Glomerular endothelial cell (primary cell): ENCODE results near the gene ZNF611. TPM values are rescaled to one million over a fixed set of nuclear protein-coding genes. Genes with fewer than 3 reads are reported as not detected.
"Not testable (repeated sequence)": the region's sequence is repeated elsewhere in the genome, so short reads cannot be mapped to it uniquely, and the experiment has no call there.

ENCODE experiments used
- DNase-seq: peaks from one replicate; pipeline ENCODE4 v3.0.0-alpha.2; 2011; ENCODE audit warnings: low read depth, low spot score; ENCODE audit errors: extremely low read depth
- total RNA-seq: library from RNA; depleted of rRNA; stranded (reverse); fragments of >200 nt; gene quantifications from 2 replicates; pipeline ENCODE4 v1.2.3, GENCODE V29; 2015

ZNF611 gene
- total RNA-seq, 1 donor from 2014 or later = 9.5 TPM

- DNase-seq = not testable (repeated sequence)
Observed at GRCh38 chr19:52720541-52720940, 14.3 kb downstream of the ZNF611 start.

- DNase-seq = no peak
Observed at GRCh38 chr19:52716522-52716921, 18.3 kb downstream of the ZNF611 start.

GRCh38 chr19:52715902-52716301, 18.9 kb downstream of the ZNF611 start:
- not testable (repeated sequence) for DNase-seq

GRCh38 chr19:52715330-52715729, 19.5 kb downstream of the ZNF611 start:
- DNase-seq = not testable (repeated sequence)

- DNase-seq = not testable (repeated sequence)
Observed at GRCh38 chr19:52713051-52713450, 21.8 kb downstream of the ZNF611 start.

- DNase-seq = not testable (repeated sequence)
Observed at GRCh38 chr19:52711661-52712060, 23.2 kb downstream of the ZNF611 start.

GRCh38 chr19:52710538-52710937, 24.3 kb downstream of the ZNF611 start:
- no peak for DNase-seq

- not testable (repeated sequence) for DNase-seq
Observed at GRCh38 chr19:52705615-52706014, 29.2 kb downstream of the ZNF611 start.

GRCh38 chr19:52703917-52704316, 30.9 kb downstream of the ZNF611 start:
- DNase-seq = no peak

- no peak for DNase-seq
Observed at GRCh38 chr19:52700673-52701072, 34.2 kb downstream of the ZNF611 start.

- DNase-seq = not testable (repeated sequence)
Observed at GRCh38 chr19:52699555-52699954, 35.3 kb downstream of the ZNF611 start.

- DNase-seq = no peak
Observed at GRCh38 chr19:52695996-52696395, 38.8 kb downstream of the ZNF611 start.

GRCh38 chr19:52694921-52695320, 39.9 kb downstream of the ZNF611 start:
- DNase-seq = no peak

- DNase-seq = not testable (repeated sequence)
Observed at GRCh38 chr19:52694281-52694680, 40.6 kb downstream of the ZNF611 start.

GRCh38 chr19:52692431-52693008, 42.3 kb downstream of the ZNF611 start:
- no peak for DNase-seq

GRCh38 chr19:52691737-52692136, 43.1 kb downstream of the ZNF611 start:
- DNase-seq = no peak

- no peak for DNase-seq
Observed at GRCh38 chr19:52691215-52691610, 43.6 kb downstream of the ZNF611 start.

GRCh38 chr19:52690369-52691214, 44.3 kb downstream of the ZNF611 start:
- DNase-seq = peak; percentile 36

- peak; percentile 18 for DNase-seq
Observed at GRCh38 chr19:52689843-52690368, 44.9 kb downstream of the ZNF611 start.

GRCh38 chr19:52688925-52689796, 45.7 kb downstream of the ZNF611 start:
- DNase-seq = not testable (repeated sequence)

GRCh38 chr19:52688335-52688734, 46.5 kb downstream of the ZNF611 start:
- no peak for DNase-seq
